COLO829 (cell line): ENCODE data around the gene GNL1.
A peak's percentile ranks its signal among the peaks of the same experiment; 100 is the strongest.
"Not testable (repeated sequence)": the region's sequence is repeated elsewhere in the genome, so short reads cannot be mapped to it uniquely, and the experiment has no call there.

Source experiments
- DNase-seq: peaks from one replicate; pipeline ENCODE4 v3.0.0; 2012; ENCODE audit warnings: low spot score

The GNL1 gene

GRCh38 chr6:30529349-30529875 lies 26.9 kb downstream of the GNL1 start:
- DNase-seq = not testable (repeated sequence)

DNA sequence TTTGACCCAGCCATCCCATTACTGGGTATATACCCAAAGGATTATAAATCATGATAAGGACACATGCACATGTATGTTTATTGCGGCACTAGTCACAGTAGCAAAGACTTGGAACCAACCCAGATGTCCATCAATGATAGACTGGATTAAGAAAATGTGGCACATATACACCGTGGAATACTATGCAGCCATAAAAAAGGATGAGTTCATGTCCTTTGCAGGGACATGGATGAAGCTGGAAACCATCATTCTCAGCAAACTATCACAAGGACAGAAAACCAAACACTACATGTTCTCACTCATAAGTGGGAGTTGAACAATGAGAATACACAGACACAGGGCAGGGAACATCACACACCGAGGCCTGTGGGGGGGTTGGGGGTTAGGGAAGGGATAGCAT lies 29.8 kb downstream of the GNL1 start:
- not testable (repeated sequence) for DNase-seq

- not testable (repeated sequence) for DNase-seq
Observed at GRCh38 chr6:30521952-30522351, 34.3 kb downstream of the GNL1 start.

- not testable (repeated sequence) for DNase-seq
Observed at GRCh38 chr6:30521082-30521481, 35.2 kb downstream of the GNL1 start.

DNA sequence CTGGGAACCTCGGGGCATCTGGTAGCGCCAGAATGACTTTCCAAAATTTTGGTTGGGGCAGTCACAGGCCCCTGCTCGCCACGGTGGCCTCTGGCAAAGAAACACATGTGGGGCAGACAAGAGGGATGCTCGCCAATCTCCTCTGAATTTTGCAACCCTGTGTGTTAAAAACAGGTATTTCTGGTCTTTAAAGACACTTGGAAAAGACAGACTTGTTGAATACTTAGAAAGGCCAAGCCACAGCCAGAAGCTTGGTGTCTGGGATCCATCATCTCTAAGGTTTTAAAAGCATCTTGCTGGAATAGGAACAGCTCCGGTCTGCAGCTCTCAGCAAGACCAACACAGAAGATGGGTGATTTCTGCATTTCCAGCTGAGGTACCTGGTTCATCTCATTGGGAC lies 35.8 kb downstream of the GNL1 start:
- no peak for DNase-seq

DNA sequence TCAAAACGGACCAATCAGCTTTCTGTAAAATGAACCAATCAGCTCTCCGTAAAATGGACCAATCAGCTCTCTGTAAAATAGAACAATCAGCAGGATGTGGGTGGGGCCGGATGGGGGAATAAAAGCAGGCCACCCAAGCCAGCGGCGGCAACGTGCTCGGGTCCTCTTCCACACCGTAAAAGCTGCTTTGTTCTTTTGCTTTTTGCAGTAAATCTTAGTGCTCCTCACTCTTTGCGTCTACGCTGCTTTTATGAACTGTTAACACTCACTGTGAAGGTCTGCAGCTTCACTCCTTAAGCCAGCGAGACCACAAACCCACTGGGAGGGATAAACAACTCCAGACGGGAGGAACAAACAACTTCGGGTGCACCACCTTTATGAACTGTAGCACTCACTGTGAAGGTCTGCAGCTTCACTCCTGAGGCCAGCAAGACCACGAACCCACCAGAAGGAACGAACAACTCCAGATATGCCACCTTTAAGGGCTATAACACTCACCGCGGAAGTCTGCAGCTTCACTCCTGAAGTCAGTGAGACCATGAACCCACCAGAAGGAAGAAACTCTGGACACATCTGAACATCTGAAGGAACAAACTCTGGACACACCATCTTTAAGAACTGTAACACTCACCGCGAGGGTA lies 37.7 kb downstream of the GNL1 start:
- DNase-seq = not testable (repeated sequence)

- not testable (repeated sequence) for DNase-seq
Observed at GRCh38 chr6:30517767-30518504, 38.4 kb downstream of the GNL1 start.

DNA sequence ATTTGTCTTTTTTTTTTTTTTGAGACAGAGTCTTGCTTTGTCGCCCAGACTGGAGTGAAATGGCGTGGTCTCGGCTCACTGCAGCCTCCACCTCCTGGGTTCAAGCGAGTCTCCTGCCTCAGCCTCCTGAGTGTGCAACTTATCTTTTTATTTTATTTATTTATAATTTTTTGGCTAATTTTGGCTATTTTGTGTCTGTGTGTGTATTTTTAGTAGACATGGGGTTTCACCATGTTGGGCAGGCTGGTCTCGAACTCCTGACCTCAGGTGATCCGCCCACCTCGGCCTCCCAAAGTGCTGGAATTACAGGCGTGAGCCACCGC lies 39.6 kb downstream of the GNL1 start:
- DNase-seq = not testable (repeated sequence)

DNA sequence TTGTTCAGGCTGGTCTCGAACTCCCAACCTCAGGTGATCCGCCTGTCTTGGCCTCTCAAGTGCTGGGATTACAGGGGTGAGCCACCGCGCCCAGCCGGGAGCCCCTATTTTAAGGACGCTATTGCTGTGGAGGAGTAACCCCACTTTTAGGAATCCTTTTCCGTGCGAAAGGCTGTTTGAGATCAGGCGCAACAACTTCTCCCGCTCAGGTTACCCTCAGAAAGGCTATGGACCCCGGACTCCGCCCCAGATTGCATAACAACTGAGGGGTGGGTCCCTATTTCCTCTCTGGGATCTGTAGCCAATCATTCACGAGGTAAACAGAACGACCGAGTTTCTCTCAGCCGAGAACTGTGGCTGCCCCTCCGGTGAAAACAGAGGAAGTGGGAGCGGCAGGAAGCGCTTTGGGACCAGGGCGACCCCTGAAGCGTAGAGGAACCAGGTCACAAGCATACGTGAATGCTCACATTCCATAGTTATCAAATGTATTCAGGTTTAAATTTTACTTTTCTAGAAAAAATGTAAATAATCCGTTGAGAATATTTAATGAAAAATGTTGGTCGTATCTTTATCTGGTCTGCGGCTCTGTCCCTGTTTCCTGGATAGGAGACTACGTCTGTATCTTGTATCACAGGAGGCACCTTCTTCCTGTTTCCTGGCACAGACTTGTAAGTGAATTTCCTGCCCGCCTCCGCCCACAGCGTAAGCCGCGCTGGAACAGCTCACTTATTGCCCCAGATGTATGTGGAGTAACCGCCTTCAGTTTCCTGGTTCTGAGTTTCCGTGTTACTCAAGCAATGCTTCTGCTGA lies 40.1 kb downstream of the GNL1 start:
- DNase-seq = peak; percentile 78

DNA sequence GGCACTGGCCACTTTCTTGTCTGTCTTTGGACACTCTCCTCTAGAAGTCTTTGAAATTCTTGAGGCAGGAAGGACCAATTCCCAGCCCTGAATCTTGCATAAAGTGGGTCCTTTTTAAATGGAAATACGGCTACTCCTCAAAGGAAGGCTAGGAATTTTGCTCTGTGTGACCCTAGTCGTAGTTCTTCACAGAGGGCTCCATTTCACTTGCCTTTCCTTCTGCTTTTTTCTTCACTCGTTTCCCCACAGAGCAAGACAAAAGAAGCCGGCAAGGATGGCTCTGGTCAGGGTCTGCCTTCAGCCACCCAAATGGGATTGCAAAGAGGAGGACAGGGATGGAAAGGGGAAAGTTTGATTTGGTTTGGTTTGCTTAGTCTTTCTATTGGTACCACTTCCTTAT lies 41.2 kb downstream of the GNL1 start:
- DNase-seq = no peak

DNA sequence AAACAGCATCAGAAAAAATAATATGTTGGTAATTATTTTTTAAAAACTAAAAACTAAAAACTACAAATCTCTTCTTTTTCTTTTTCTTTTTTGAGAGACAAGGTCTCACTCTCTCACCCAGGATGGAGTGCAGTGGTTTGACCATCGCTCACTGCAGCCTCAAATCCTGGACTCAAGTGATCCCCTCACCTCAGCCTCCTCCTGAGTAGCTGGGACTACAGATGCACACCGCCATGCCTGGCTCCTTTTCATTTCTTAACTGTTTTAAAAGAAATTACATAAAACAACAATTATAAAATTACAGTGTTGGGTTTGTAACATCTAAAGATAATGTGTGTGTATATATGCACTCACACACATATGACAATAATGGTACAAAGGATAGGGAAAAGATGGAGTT lies 42.8 kb downstream of the GNL1 start:
- no peak for DNase-seq

GRCh38 chr6:30511169-30511546 lies 45.1 kb downstream of the GNL1 start:
- DNase-seq = no peak

DNA sequence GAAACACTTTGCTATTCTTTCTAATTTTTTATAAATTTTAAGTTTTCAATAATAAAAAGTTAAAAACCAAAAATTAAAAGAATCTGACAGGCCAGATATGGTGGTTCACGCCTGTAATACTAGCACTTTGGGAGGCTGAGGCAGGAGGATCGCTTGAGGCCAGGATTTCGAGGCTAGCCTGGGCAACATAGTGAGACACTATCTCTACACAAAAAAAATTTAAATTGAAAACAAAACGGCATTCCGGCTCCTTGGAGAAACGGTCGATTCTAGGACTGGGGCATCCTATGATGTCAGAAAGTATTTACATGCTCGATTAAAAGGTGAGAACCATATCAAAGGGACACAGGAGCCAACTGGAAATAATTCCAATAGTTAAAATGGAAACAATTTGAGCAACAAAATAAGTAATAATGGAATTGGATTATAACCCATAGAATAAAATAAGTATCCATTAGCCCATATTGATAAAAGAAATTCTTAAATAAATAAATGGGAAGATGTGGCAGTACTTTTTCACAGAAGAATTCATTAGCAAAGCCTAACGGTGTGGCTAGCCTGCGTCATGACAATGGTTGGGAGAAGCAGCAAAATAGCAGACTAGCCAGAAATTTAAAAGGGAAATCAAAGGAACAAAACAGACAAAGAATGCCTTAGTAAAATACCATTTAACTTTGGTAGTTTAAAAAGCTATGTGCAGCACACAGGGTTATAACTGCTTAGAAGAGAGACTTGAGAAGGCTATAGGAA lies 45.7 kb downstream of the GNL1 start:
- DNase-seq = no peak

DNA sequence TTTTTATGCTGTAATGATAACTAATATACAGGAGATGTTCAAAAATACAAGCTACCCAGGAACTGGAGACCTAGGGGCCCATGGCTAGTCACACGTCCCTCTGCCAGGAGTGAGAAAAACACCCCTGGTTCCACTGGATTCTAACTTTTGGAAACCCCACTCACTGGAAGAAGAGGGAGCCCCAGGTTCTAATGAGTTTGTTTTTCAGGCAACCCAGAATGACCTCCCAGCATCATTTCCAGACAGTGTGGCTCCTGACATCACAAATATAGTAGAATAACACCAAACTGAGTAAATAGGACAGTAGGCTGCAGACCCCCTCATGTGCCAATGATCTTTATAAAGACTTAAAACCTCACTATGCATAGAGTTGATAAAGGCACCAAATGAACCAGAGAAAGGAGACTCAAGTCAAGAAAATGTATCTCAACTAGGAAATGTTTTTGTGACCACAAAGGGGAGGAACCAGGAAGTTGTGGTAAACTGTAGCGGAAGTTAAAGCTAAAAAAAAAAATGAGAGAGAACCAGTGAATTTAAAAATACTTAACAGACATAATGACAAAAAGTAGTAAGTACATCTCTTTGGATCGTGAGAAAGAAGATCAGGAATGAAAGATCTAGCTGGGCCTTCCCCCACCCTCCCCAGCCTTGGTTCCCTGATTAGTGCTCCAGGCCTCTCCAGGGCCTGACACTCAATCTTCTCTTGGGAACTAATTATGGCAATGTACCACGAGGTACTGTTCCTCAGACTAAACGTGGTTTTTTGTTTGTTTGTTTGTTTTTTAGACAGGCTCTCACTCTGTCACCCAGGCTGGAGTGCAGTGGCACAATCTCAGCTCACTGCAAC lies 47.2 kb downstream of the GNL1 start:
- no peak for DNase-seq

GRCh38 chr6:30507849-30508827 lies 48.2 kb downstream of the GNL1 start:
- DNase-seq = no peak

DNA sequence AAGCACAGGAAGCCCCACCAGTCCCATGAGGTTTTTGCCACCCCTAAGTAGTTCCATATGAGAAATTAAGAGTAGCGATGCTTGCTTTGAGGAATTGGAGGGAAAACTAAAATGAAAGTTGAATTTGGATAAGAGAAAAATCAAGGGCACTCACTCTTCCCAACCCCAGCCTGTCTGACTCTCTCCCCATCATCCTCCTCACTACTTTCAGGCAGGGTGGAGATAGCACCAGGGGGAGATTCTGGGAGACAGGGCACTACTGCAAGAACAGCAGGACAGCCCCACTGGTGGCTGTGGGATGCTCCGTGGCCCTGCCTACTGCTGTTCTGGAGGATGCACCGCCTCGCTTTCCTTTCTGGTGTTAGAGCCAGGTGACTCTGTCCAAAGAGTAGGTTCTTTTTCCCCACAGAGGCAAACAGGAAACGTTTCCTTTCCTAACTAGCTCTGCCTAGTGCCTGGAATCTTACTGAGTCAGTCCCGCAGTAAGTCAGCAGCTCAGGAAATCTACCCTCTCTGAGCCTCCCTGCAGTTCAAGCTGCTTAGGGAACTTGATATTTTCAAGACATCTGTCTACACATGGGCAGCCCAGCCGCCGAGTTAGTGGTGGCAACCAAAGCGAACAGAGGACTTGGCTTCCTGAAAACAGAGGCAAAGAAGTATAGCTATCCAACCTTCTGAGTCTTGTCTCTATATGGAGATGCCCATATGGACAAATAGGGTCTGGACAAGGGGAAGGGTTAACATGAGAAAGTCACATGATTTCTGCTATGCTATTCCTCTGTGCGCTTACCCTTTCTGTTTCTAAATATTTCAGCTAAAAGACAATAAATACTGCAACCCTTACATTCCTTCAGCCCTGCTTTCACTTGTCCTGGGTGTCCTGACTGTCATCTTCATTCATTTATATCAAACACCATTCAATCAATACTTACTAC lies 55.6 kb downstream of the GNL1 start:
- DNase-seq = no peak

DNA sequence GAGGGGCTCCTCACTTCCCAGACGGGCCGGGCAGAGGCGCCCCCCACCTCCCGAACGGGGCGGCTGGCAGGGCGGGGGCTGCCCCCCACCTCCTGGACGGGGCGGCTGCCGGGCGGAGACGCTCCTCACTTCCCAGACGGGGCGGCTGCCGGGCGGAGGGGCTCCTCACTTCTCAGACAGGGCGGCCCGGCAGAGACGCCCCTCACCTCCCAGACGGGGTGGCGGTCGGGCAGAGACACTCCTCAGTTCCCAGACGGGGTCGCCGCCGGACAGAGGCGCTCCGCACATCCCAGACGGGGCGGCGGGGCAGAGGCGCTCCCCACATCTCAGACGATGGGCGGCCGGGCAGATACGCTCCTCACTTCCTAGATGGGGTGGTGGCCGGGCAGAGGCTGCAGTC lies 57.6 kb downstream of the GNL1 start:
- DNase-seq = not testable (repeated sequence)

- DNase-seq = no peak
Observed at GRCh38 chr6:30497714-30498113, 58.6 kb downstream of the GNL1 start.

DNA sequence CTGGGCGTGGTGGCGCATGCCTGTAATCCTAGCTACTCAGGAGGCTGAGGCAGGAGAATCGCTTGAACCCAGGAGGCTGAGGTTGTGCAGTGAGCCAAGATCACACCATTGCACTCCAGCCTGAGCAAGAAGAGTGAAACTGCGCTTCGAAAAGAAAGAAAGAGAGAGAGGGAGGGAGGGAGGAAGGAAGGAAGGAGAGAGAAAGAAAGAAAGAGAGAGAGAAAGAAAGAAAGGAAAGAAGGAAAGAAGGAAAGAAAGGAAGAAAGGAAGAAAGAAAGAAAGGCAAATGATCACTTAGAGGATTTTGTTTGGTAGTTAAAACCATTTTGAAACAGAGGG lies 59.1 kb downstream of the GNL1 start:
- not testable (repeated sequence) for DNase-seq
